ENCODE measurements around the gene FRMD8. TPM values are rescaled to one million over a fixed set of nuclear protein-coding genes. Genes with fewer than 3 reads are reported as not detected.

The FRMD8 gene
- total and polyA plus RNA-seq, 2 of the 8 experiments (the other 6 are each of a cell fraction or from before 2014, with no cell fraction given) = 15.0 to 19.2 TPM

- no peak for TF ChIP-seq RNF2 (IDR thresholded peaks at IDR 0.05; ENCODE audit: borderline replicate concordance, low read depth, low read length, missing control alignments, poor library complexity, severe bottlenecking)
These were observed 7.2 kb downstream of the FRMD8 start (continued) for GRCh38 chr11:65393513-65394079.

Data from H1 (cell line).